ENCODE measurements around the gene TRIM7.

TRIM7 gene

DNA sequence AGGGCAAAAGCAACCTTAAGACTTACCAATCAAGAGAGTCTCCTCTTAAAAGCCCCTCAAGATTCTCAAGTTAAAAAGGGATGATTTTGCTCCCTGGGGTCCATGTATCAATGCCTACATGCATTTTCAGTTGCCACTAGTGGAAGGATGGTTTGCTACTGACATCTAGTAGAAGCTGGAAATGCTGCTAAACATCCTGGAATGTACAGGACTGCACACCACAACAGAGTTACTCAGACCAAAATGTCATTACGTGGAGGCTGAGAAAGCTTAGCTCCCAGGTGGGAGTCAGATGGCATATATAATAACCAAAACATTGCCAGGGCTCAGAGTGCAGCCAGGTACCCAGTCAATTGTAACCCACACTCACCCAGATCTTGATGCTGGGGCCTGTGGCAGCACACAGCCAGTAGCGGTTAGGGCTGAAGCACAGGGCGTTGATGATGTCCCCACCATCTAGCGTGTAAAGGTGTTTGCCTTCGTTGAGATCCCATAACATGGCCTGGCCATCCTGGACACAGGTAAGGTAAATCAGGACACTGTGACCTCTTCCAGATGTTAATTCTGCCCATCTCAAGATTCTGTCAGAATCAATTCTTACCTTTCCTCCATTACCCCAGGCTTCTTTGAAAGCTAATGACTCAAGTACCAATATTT, 32.9 kb upstream of the TRIM7 start:
- DNase-seq (ENCODE audit: insufficient read length) (no peak), FAIRE-seq (no peak)
- TF ChIP-seq POLR2AphosphoS5 (IDR thresholded peaks at IDR 0.05; ENCODE audit: low read depth, low read length) (peak; percentile 63), POLR2A (IDR thresholded peaks at IDR 0.05; ENCODE audit: low read depth, low read length) (no peak), TAF1 (IDR thresholded peaks at IDR 0.05; ENCODE audit: borderline replicate concordance, low read depth, low read length) (no peak)

DNA sequence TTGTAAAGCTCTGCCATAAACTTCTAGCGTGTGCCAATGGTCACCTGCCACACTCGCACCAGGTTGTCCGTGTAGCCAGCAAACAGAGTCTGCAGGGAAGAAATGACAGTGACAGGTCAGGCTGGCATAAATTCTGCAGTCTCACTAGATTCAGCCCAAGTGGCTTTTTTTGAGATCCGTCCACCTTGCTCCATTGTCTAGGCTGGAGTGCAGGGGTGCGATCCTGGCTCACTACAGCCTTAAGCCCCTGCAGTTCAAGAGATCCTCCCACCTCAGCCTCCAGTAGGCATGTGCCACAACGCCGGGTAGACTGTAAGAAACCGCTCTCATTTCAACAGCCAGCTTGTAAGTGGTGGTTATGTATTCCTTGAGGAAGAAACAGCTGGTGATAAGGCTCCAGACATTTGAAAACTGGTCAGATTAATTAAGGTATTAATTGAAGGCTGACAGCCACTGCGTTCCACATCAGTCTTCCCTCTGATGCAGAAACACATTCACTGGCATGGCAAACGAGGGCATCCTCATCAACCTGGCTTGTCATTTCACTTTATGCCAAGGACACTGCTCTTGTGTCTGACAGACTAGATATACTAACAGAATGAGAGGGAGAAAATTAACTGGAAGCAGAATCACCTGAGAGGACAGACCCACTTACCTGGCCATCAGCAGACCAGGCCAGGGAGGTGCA, 32.1 kb upstream of the TRIM7 start:
- FAIRE-seq (no peak), DNase-seq (ENCODE audit: insufficient read length) (no peak)
- TF ChIP-seq POLR2AphosphoS5 (IDR thresholded peaks at IDR 0.05; ENCODE audit: low read depth, low read length): no peak; the same call in 1 of the 2 replicates
- no peak for TF ChIP-seq TAF1 (IDR thresholded peaks at IDR 0.05; ENCODE audit: borderline replicate concordance, low read depth, low read length)
- peak; percentile 55 for TF ChIP-seq POLR2A (IDR thresholded peaks at IDR 0.05; ENCODE audit: low read depth, low read length)

DNA sequence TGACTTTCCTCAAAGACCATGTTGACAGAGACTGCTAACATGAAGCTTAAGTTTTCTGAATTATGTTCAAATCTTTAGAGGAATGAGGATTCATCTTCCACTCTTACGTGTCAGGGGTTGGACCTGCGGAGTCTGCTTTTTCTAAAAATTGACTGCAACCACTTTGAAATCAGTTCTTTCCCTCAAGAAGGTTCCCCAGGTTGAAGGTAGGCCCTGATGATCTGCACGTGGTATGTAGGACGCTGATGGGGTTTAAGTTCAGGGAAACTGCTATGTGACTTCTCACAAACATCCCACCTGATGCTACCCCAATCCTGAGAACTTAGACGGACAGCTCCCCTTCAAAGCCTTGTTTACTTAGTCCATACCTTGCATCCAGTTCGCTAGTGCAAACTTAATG, 31.5 kb upstream of the TRIM7 start:
- TF ChIP-seq POLR2AphosphoS5 (IDR thresholded peaks at IDR 0.05; ENCODE audit: low read depth, low read length) (no peak), TAF1 (IDR thresholded peaks at IDR 0.05; ENCODE audit: borderline replicate concordance, low read depth, low read length) (no peak), POLR2A (IDR thresholded peaks at IDR 0.05; ENCODE audit: low read depth, low read length) (no peak)
- DNase-seq (ENCODE audit: insufficient read length) (no peak), FAIRE-seq (no peak)

GRCh38 chr5:181235689-181236366, 30.8 kb upstream of the TRIM7 start:
- TF ChIP-seq TAF1 (IDR thresholded peaks at IDR 0.05; ENCODE audit: borderline replicate concordance, low read depth, low read length) (no peak), POLR2AphosphoS5 (IDR thresholded peaks at IDR 0.05; ENCODE audit: low read depth, low read length) (peak; percentile 71), POLR2A (IDR thresholded peaks at IDR 0.05; ENCODE audit: low read depth, low read length) (peak; percentile 86)
- DNase-seq (ENCODE audit: insufficient read length) (no peak), FAIRE-seq (no peak)

GRCh38 chr5:181235323-181235688, 30.3 kb upstream of the TRIM7 start:
- TF ChIP-seq POLR2AphosphoS5 (IDR thresholded peaks at IDR 0.05; ENCODE audit: low read depth, low read length): no peak; the same call in 1 of the 2 replicates
- no peak for FAIRE-seq
- DNase-seq (ENCODE audit: insufficient read length): no peak

DNA sequence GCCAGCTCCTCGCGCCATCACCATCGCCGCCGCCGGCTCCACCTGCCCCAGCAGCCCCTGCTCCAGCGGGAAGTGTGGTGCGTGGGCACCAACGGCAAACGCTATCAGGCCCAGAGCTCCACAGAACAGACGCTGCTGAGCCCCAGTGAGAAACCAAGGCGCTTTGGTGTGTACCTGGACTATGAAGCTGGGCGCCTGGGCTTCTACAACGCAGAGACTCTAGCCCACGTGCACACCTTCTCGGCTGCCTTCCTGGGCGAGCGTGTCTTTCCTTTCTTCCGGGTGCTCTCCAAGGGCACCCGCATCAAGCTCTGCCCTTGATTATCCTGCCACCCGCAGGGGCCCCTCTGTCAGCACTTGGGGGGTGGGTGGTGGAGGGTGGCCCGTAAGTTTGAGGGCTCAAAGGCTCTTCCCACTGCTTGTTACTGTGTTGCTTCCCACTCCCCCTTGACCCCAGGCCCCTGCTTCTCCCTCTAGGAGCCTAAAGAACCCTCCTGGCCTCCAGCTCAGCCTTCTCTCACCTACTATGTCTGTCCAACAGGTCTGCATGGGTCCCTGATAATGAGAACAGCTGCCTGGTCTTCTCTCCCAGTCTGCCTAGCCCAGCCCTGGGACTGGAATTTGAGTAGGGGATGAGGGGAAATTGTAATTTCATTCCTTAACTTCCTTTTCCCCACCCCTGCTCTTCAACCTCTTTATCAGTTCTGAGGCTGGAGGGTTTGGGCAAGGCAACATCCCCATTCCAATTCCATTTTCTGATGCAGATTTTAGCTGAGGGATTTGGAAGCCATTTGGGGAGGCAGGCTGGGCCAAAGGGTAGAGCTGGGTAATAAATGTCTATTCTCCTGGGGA, 29.7 kb upstream of the TRIM7 start:
- no peak for FAIRE-seq
- peak; percentile 72 for TF ChIP-seq POLR2AphosphoS5 (IDR thresholded peaks at IDR 0.05; ENCODE audit: low read depth, low read length)
- TF ChIP-seq TAF1 (IDR thresholded peaks at IDR 0.05; ENCODE audit: borderline replicate concordance, low read depth, low read length): no peak
- TF ChIP-seq POLR2A (IDR thresholded peaks at IDR 0.05; ENCODE audit: low read depth, low read length): peak; percentile 65
- DNase-seq (ENCODE audit: insufficient read length): no peak

GRCh38 chr5:181233801-181234454, 28.9 kb upstream of the TRIM7 start:
- FAIRE-seq (no peak), DNase-seq (ENCODE audit: insufficient read length) (no peak)
- peak; percentile 45; the same call in 1 of the 2 replicates for TF ChIP-seq POLR2AphosphoS5 (IDR thresholded peaks at IDR 0.05; ENCODE audit: low read depth, low read length)
- no peak for TF ChIP-seq TAF1 (IDR thresholded peaks at IDR 0.05; ENCODE audit: borderline replicate concordance, low read depth, low read length)
- no peak for TF ChIP-seq POLR2A (IDR thresholded peaks at IDR 0.05; ENCODE audit: low read depth, low read length)

DNA sequence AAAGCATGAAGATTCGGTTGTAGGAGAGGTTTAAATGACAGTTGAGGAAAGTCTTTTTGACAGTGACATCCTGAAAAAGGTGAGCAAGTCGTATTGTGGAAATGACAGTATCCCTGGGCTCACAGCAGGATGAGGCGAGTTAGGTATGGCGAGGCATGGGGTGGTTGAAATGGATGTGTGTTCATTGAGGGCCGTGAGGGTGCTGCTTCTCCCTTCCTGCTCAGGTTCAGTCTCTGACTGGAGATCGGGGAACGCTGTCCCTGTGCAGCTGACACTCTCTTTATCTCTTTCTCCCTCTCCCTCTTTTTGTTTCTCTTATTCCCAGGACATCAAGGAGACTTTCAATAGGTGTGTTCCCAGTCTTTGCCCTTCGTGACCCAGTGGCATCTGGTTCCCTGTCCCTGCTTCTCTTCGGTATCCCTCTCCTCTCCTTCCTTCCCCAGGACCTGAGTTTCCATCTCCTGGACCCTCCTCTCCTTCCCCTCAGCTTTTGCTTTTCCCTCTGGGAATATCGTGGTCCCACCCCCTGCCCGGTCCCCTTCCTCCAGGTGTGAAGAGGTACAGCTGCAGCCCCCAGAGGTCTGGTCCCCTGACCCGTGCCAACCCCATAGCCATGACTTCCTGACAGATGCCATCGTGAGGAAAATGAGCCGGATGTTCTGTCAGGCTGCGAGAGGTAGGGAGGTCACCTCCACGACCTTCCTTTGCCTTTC, 28.2 kb upstream of the TRIM7 start:
- no peak for FAIRE-seq
- no peak for DNase-seq (ENCODE audit: insufficient read length)
- TF ChIP-seq POLR2AphosphoS5 (IDR thresholded peaks at IDR 0.05; ENCODE audit: low read depth, low read length) (no peak), TAF1 (IDR thresholded peaks at IDR 0.05; ENCODE audit: borderline replicate concordance, low read depth, low read length) (no peak), POLR2A (IDR thresholded peaks at IDR 0.05; ENCODE audit: low read depth, low read length) (no peak)

GRCh38 chr5:181232593-181232992, 27.6 kb upstream of the TRIM7 start:
- TF ChIP-seq POLR2AphosphoS5 (IDR thresholded peaks at IDR 0.05; ENCODE audit: low read depth, low read length): no peak
- TF ChIP-seq POLR2A (IDR thresholded peaks at IDR 0.05; ENCODE audit: low read depth, low read length): no peak
- FAIRE-seq: no peak
- no peak for DNase-seq (ENCODE audit: insufficient read length)

GRCh38 chr5:181231432-181231831, 26.4 kb upstream of the TRIM7 start:
- no peak for DNase-seq (ENCODE audit: insufficient read length)
- TF ChIP-seq POLR2AphosphoS5 (IDR thresholded peaks at IDR 0.05; ENCODE audit: low read depth, low read length) (no peak), POLR2A (IDR thresholded peaks at IDR 0.05; ENCODE audit: low read depth, low read length) (no peak)
- FAIRE-seq: no peak
